Measurements from ENCODE around the gene PDZD7. TPM values are rescaled to one million over a fixed set of nuclear protein-coding genes. Genes with fewer than 3 reads are reported as not detected.

The PDZD7 gene
- total and polyA plus RNA-seq, 9 of the 15 experiments (the other 6 are each of a cell fraction or from before 2014, with no cell fraction given) = 0.04 to 0.24 (median 0.08) TPM; not detected in 3

- TF ChIP-seq GABPB1 (CRISPR knock-in tag; IDR thresholded peaks at IDR 0.05) (no peak), CEBPB (tag; IDR thresholded peaks at IDR 0.05) (no peak), ZHX1 (conservative IDR thresholded peaks at IDR 0.05; ENCODE audit: low read length) (no peak), NFE2L1 (tag; IDR thresholded peaks at IDR 0.05; ENCODE audit: borderline replicate concordance, low read depth) (no peak), SMC3 (conservative IDR thresholded peaks at IDR 0.05; ENCODE audit: insufficient read depth, low read depth, low read length) (no peak), PRMT5 (CRISPR knock-in tag; IDR thresholded peaks at IDR 0.05) (no peak), BHLHE40 (IDR thresholded peaks at IDR 0.05; ENCODE audit: low read length) (no peak), ZNF785 (CRISPR knock-in tag; IDR thresholded peaks at IDR 0.05) (no peak), DLX4 (CRISPR knock-in tag; IDR thresholded peaks at IDR 0.05) (no peak), CBX2 (IDR thresholded peaks at IDR 0.05; ENCODE audit: insufficient read depth, low read length, poor library complexity, severe bottlenecking) (no peak), THRA (IDR thresholded peaks at IDR 0.05) (no peak)
These were observed 16.3 kb upstream of the PDZD7 start (continued) for GRCh38 chr10:101047268-101047667.
